Measurements from ENCODE around the gene CYB5A.
A peak's percentile ranks its signal among the peaks of the same experiment; 100 is the strongest.

The CYB5A gene

DNA sequence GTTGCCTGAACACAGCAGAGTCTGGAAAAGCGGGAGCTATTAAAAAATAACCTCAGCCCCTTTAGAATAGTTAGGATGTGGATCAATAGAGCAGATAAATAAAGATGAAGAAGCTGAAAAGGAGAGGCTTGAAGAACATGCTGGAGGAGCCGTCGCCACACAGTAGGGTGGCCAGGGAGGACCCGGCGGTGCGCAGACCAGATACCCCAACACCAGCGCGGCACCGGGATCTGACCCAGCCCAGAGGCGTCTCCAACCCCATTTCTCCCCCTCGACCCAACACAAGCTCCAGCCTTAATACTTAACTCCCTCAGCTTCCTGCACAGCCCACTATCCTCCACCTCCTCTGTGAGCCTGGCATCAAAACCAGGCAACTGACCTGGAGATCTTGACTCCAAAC is 16.0 kb downstream of the CYB5A start:
- no peak for DNase-seq

GRCh38 chr18:74274700-74275099 is 17.1 kb downstream of the CYB5A start:
- no peak for DNase-seq

DNA sequence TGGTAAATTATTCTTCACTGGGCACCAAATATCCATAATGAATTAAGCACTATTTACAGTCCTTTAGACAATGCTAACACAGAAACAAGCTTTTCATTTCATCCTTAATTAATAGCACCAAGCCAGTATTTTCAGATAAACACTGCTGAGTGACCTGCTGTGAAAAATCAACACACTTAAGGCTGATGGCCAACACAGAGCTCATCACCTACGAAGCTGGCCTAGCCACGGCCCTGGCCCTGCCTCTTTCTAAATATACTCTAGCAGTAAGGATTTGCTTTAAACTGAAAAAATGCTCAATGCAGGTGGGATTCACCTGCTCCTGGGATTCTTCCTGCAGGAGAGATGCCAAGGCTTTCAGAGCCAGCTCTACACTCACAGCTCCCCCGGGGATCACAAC is 18.4 kb downstream of the CYB5A start:
- DNase-seq, result no peak

- no peak for DNase-seq
These were observed 20.1 kb downstream of the CYB5A start for GRCh38 chr18:74271635-74272034.

- no peak for DNase-seq
These were observed 22.7 kb downstream of the CYB5A start for GRCh38 chr18:74268933-74269620.

DNA sequence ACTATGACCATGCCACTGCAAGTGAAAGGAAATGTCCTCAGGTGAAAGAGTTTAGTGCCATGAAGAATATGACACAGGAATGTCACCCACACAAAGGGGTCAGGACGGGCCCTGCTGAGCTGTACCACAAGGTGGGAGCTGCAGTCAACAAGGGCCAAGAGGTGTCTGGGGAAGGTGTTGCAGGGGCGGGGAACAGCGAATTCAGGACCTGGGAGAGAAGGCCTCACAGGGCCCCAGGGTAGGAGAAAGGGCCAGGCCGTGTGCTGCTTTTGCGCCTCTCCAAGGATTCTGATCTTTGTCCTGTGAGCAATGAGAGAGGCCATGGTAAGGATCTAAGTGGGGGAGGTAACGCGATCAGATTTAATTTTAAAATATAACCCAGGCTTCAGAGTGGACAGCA is 23.6 kb downstream of the CYB5A start:
- no peak for DNase-seq

DNA sequence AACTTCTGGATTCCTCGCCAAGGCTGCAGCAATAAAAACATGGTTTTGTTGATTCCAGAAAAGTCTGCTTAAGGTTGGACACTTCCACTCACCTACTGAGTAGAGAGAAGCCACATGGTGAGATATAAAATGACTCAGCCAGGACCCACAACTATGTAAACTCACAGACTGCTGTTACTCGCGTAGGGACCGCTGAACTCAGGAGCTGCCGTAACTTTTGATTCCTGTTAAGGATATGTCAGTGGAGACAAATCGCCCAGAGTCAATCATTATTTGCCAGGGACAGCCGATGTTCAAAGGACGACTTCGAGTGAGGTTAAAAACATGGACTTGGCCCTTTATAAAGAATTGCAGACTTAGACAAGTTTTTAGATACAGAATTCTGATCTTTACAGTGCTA is 25.6 kb downstream of the CYB5A start:
- DNase-seq, result no peak

GRCh38 chr18:74265546-74266098 is 26.1 kb downstream of the CYB5A start:
- DNase-seq, result no peak

GRCh38 chr18:74264303-74265020 is 27.3 kb downstream of the CYB5A start:
- no peak for DNase-seq

- DNase-seq, result no peak
These were observed 30.6 kb downstream of the CYB5A start for GRCh38 chr18:74261053-74261713.

DNA sequence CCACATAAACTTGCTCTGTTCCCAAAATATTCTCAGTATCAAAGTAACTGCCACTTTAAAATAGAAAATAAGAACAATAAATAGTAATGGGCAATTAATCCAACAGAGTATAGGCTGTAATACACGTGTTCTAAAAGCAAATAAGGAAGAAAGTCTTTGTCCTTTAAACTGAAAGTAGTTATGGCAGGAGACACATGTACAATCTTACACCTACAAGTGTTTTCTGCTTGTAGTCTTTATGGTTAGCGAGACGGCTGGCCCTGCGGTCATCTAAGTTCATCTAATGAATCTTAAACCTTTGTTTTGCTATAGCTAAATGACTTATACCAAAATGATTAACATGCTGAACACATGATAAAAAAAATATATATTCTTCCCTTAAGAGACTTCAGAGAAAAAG is 32.4 kb downstream of the CYB5A start:
- no peak for DNase-seq

DNA sequence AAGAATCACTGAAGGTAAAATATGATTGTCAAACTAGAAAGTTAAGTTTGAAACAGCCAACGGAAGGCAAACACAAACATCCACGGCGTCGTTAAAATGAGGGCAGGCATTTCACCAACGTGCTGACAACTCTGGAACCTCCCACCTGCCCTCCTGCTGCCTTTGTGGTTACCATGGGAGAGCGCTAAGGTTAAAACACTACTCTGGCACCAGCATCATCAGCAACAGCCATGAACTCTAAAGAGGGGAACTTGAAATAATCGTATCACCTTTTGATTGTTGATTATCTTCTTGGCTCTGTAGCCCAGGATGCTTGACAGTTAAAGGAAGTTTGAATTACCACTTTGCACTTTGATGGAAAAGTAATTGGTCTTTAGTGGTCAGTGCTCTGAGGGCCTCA is 34.7 kb downstream of the CYB5A start:
- DNase-seq, result no peak

- no peak for DNase-seq
These were observed 35.6 kb downstream of the CYB5A start for GRCh38 chr18:74256190-74256589.

- no peak for DNase-seq
These were observed 36.6 kb downstream of the CYB5A start for GRCh38 chr18:74255131-74255616.

- DNase-seq, result no peak
These were observed 39.7 kb downstream of the CYB5A start for GRCh38 chr18:74252039-74252395.

DNA sequence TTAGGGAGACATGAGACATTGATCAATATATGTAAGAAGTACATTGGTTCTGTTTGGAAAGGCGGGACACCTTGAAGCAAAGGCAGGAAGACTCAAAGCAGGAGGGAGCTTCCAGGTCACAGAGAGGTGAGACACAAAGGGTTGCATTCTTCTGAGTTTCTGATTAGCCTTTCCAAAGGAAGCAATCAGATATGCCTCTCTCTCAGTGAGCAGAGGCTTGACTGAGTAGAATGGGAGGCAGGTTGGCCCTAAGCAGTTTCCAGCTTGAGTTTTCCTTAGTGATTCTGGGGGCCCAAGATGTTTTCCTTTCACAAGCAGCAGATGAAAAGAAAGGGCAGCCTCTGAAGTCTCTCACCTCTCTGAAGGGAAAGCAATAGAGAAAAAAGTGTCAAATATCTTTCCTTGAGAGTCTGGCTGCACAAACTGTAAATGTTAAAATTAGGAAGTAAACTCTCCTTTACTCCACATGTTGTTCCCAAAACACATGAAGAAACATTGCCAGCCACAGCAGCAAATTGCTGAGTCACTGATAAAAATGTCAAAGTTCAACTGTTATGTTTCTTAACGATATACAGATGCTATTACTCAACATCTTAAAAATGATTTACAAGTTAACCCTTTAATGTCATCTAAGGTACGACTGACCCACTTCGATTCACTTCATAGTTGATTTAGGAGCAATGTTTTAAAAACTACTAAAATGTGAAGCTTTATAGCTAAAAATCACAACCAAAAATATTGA is 40.3 kb downstream of the CYB5A start:
- DNase-seq, result peak; percentile 58

GRCh38 chr18:74250131-74250530 is 41.6 kb downstream of the CYB5A start:
- no peak for DNase-seq

DNA sequence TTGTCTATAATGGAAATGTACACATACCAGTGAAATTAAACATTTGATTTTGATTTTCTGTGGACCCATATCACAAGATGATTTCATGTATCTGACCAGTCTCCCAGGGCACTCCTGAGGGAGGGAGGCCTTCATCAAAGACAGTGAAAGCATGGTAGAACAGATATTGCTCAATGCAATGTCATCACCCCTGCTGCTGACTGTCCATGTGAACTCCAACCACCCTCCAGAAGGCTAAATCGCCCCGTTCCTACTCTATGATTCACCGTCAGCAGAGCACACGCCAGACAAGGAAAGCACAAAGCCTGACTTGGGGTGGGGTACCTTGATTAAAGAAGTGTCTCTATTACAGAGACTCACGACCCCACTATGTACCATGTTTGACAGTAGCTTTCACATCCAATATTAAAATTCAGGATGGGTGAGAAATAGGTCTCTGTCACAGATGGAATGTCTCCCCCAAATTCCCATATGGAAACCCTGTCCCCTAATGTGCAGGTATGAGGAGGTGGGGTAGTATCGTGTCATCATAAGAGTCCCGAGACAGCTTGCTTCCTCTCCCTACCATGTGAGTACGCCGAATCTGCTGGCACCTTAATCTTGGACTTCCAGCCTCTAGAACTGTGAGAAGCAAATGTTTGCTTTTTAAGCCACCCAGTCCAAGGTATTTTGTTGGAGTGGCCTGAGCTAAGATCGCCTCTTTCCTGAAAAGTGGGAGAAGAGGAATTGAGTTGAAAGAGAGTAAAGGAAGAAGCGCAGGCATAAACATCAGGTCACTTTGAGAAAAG is 42.4 kb downstream of the CYB5A start:
- no peak for DNase-seq

- no peak for DNase-seq
These were observed 43.2 kb downstream of the CYB5A start for GRCh38 chr18:74248595-74248994.

- no peak for DNase-seq
These were observed 43.6 kb downstream of the CYB5A start for GRCh38 chr18:74248189-74248588.

- DNase-seq, result peak; percentile 23
These were observed 47.2 kb downstream of the CYB5A start for GRCh38 chr18:74244554-74244953.

- DNase-seq, result peak; percentile 57
These were observed 48.6 kb downstream of the CYB5A start for GRCh38 chr18:74243127-74243526.

Measured in hematopoietic multipotent progenitor cell treated with erythropoietin and hydrocortisone succinate and interleukin-3 and kit ligand, for 8 days (in vitro differentiated cells).